Fibroblast of villous mesenchyme (primary cell): ENCODE results near the gene LRP1B. TPM values are rescaled to one million over a fixed set of nuclear protein-coding genes. Genes with fewer than 3 reads are reported as not detected.

Experiments used
- DNase-seq: peaks from one replicate; pipeline ENCODE4 v3.0.0-alpha.2; 2010; ENCODE audit warnings: low read depth
- H3K4me3 ChIP-seq: 2 replicates; pipeline ENCODE4 v1.5.1; 2011; ENCODE audit warnings: low read depth, mild to moderate bottlenecking, low read length
- CTCF ChIP-seq: IDR thresholded peaks from 2 replicates; pipeline ENCODE4 v1.5.1; 2012; ENCODE audit warnings: low read depth, mild to moderate bottlenecking, low read length; ENCODE audit not compliant: insufficient read depth
- total RNA-seq: library from RNA; depleted of rRNA; stranded (reverse); fragments of >200 nt; gene quantifications from 2 replicates; pipeline ENCODE4 v1.2.3, GENCODE V29; 2012

LRP1B gene
- total RNA-seq, 1 donor, result 2.2 TPM

GRCh38 chr2:140359056-140359771, 1771.6 kb downstream of the LRP1B start:
- no peak for DNase-seq
- no peak for TF ChIP-seq CTCF
- H3K4me3 ChIP-seq, result no peak overlapping the region

DNA sequence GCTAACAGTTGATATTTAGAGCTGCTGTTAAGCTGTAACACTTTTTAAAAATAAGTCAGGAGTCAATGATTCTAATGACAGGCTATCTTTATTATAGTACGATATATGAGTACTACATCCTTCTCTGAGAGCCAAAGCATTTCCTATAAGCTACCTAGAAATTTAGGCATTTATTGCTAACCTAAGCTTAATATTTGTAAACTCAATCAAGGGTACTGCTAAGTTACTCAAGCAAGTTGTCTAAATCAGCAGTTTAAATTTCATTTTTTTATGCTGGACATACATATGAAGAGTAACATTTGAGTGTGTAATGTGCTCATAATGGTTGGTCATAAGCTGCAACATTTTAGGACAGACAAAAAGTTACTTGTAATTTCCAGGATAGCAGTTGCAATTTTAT, 1774.1 kb downstream of the LRP1B start:
- DNase-seq, result no peak
- TF ChIP-seq CTCF, result no peak
- no peak overlapping the region for H3K4me3 ChIP-seq

DNA sequence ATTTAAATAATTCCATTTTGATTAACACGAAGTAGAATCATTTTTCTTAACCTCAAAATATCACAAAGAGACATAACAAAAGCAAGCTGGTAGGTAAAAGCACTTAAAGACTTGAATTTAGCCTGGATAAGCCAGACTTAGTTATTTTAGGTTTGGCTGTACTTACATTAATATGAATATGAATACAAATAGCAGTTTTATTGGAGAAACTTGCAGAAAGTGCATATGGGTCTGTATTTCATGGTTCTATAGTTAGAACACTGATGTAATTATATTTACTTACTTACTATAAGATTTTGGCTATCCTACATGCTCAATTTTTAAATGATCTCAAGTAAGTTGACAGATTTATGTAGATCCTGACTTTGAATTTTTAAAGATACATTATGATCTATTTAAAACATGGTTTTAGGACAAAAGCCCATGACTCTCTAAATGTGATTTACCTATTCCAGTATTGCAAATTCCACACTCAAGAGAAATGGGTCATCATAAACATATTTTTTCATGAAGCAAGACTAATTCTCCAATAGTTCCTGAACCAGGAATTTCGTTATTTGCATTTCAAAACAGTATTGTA, 1775.2 kb downstream of the LRP1B start:
- no peak for TF ChIP-seq CTCF
- DNase-seq, result no peak
- H3K4me3 ChIP-seq, result no peak overlapping the region

DNA sequence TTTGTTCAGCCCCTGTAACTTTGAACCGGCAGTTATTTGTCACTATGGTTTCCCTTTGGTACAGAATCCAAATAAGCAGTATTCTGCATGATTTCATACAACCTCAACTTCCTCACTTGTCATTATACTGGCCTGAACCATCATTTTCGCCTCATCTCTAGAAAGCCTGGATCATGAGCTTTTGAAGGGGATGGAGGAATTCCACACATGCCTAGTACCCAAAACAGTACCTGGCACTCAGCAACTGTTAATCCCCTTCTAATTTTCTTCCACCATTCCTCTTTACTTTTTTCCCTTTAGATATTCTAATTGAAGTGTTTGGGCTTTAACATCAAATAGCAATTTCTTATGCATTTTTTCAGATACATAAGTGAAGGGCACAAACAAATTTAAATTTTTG, 1776.3 kb downstream of the LRP1B start:
- TF ChIP-seq CTCF, result no peak
- no peak for DNase-seq
- no peak overlapping the region for H3K4me3 ChIP-seq

- TF ChIP-seq CTCF, result no peak
- H3K4me3 ChIP-seq, result no peak overlapping the region
- no peak for DNase-seq
Measured at GRCh38 chr2:140353541-140353940, 1777.3 kb downstream of the LRP1B start.

DNA sequence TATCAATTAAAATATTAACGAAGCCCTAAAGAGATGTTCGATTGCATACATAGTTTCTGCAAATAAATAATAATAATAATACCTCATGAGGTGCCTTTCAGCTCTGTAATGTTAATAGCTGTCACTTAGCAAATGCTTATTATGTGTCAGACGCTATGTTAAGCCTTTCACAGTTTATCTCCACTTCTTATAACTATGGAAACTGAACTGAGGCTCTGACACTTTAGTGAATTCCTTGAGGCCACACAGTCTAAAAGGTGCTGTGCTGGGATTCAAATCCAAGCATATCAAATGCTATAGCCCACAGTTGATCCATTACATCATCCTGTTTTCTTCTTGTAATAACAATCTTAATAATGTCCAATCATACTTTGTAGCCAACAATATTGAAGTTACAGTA, 1779.1 kb downstream of the LRP1B start:
- no peak for DNase-seq
- H3K4me3 ChIP-seq, result no peak overlapping the region
- no peak for TF ChIP-seq CTCF
